ENCODE results near the gene LRRC18. TPM values are rescaled to one million over a fixed set of nuclear protein-coding genes. Genes with fewer than 3 reads are reported as not detected.

Gene LRRC18
- total and polyA plus RNA-seq, 2 donors (not counting 3 experiments of a cell fraction or from before 2014, with no cell fraction given) = not detected

DNA sequence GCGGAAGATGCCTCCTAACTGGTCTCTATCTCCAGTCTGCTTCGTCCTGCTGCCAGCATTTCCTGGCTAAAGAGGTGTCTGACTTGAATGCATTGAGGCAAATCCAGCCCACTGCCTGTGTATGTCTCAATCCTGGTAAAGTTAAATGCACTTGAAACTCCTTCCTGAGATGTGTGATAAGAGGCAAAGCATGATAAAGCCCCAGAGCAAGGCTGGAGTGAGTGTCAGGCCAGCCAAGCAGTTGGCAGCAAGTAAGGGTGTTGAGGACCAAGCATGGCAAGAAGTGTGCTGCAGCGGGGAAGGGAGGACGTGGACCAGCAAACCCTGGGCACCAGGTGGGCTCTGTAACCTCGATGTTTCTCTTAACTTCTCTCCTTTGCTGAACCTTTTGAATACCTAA, 29.1 kb downstream of the LRRC18 start:
- dilution Hi-C loops (cut with MboI; ENCODE audit: extremely low pct_ligation_motif_present, low sequenced_read_pairs) = no loop called here

More for the DNA sequence above, 29.1 kb downstream of the LRRC18 start:
- no peaks in the 10 kb centered on the region for H3K4me1 ChIP-seq (ENCODE audit: control insufficient read depth, extremely low read depth, insufficient read depth, low read length)
- DNase-seq (ENCODE audit: low read depth, low spot score) (no peak), FAIRE-seq (no peak)
- TF ChIP-seq GATA2 (IDR thresholded peaks at IDR 0.05; ENCODE audit: insufficient read depth, insufficient read length, low read depth, low read length) (no peak), POLR2AphosphoS5 (IDR thresholded peaks at IDR 0.05; ENCODE audit: insufficient read depth, low read depth, low read length) (no peak), FOS (IDR thresholded peaks at IDR 0.05; ENCODE audit: borderline replicate concordance, insufficient read depth, low read length) (no peak), MYC (IDR thresholded peaks at IDR 0.05; ENCODE audit: low read depth, low read length) (no peak), POLR2A (IDR thresholded peaks at IDR 0.05; ENCODE audit: low read depth, low read length) (no peak), JUN (IDR thresholded peaks at IDR 0.05; ENCODE audit: borderline replicate concordance, insufficient read depth, insufficient read length, low read depth) (no peak), EZH2 (IDR thresholded peaks at IDR 0.05; ENCODE audit: borderline replicate concordance, low read depth, low read length, severe bottlenecking) (no peak)
- TF ChIP-seq, protein P1, sequence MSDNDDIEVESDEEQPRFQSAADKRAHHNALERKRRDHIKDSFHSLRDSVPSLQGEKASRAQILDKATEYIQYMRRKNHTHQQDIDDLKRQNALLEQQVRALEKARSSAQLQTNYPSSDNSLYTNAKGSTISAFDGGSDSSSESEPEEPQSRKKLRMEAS (IDR thresholded peaks at IDR 0.05; ENCODE audit: insufficient read depth, insufficient read length) = no peak
- TF ChIP-seq, protein P2, sequence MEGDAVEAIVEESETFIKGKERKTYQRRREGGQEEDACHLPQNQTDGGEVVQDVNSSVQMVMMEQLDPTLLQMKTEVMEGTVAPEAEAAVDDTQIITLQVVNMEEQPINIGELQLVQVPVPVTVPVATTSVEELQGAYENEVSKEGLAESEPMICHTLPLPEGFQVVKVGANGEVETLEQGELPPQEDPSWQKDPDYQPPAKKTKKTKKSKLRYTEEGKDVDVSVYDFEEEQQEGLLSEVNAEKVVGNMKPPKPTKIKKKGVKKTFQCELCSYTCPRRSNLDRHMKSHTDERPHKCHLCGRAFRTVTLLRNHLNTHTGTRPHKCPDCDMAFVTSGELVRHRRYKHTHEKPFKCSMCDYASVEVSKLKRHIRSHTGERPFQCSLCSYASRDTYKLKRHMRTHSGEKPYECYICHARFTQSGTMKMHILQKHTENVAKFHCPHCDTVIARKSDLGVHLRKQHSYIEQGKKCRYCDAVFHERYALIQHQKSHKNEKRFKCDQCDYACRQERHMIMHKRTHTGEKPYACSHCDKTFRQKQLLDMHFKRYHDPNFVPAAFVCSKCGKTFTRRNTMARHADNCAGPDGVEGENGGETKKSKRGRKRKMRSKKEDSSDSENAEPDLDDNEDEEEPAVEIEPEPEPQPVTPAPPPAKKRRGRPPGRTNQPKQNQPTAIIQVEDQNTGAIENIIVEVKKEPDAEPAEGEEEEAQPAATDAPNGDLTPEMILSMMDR (IDR thresholded peaks at IDR 0.05; ENCODE audit: extremely low read depth in 1 of 2, insufficient read depth in 1 of 2, low read depth in 1 of 2, low read length in 2 of 2) = no peak
- peaks cover under 1 to 8% of the 10 kb centered on the region in 2 experiments for H3K27me3 ChIP-seq (ENCODE audit: control insufficient read depth in 2 of 2, insufficient read depth in 2 of 2, low read length in 2 of 2)
- ChIA-PET POLR2A (no interaction called here), CTCF (no interaction called here)
- no peaks in the 10 kb centered on the region for H4K20me1 ChIP-seq (replicated peaks; ENCODE audit: control insufficient read depth, extremely low read depth, insufficient read depth, low read length)
- H3K4me2 ChIP-seq (ENCODE audit: insufficient read depth, low read length) = no peak overlapping the region
- H3K9me3 ChIP-seq (replicated peaks; ENCODE audit: control insufficient read depth, insufficient read depth, low read length) = no peaks in the 10 kb centered on the region
- no peak overlapping the region for H3K4me3 ChIP-seq (replicated peaks in 1 of 3; ENCODE audit: insufficient read depth in 1 of 3, low read depth in 1 of 3, low read length in 3 of 3)
- no TSS peak for BruUV-seq (replicated peaks)
- H3K9ac ChIP-seq (replicated peaks; ENCODE audit: extremely low read depth, insufficient read depth, low read length) = no peak overlapping the region
- no peak overlapping the region for H3K27ac ChIP-seq (ENCODE audit: insufficient read depth, low read depth, low read length)
- H3K79me2 ChIP-seq (ENCODE audit: control insufficient read depth, insufficient read depth, low read length) = no peaks in the 10 kb centered on the region
- no peaks in the 10 kb centered on the region for H3K36me3 ChIP-seq (ENCODE audit: control insufficient read depth in 2 of 2, extremely low read depth in 1 of 2, insufficient read depth in 2 of 2, low read length in 2 of 2)
- H2AFZ ChIP-seq (ENCODE audit: low read depth, low read length) = no peak overlapping the region
- no peaks in the 10 kb centered on the region for H3K9me1 ChIP-seq (replicated peaks; ENCODE audit: control insufficient read depth, extremely low read depth, insufficient read depth, low read length)
- intact Hi-C loops (cut with micrococcal nuclease) = no loop called here
